A673 (cell line): ENCODE data around the gene TEX261.

ENCODE experiments used
- CTCF ChIP-seq: fragments of 300-800, 200-600 bp; sonication (generic); conservative IDR thresholded peaks from 2 replicates; pipeline ENCODE4 v1.5.1; 2017; ENCODE audit warnings: low read depth, mild to moderate bottlenecking, antibody characterized with exemption, low read length, moderate library complexity, mixed read lengths
- EZH2 ChIP-seq: fragments of 200-600 bp; sonication (generic); IDR thresholded peaks from 2 replicates; pipeline ENCODE4 v1.6.1; 2017; ENCODE audit warnings: borderline replicate concordance, low read depth, mild to moderate bottlenecking, mixed read lengths, antibody characterized with exemption, low read length; ENCODE audit not compliant: poor library complexity, severe bottlenecking

- no peak for TF ChIP-seq CTCF
- no peak for TF ChIP-seq EZH2
These were observed 20.1 kb downstream of the TEX261 start for GRCh38 chr2:70974592-70974991.
